ENCODE data around the gene FRRS1.

The FRRS1 gene

GRCh38 chr1:99676876-99677275 lies 89.6 kb downstream of the FRRS1 start:
- no peak for DNase-seq (ENCODE audit: low read depth in 2 of 2)

GRCh38 chr1:99675994-99676393 lies 90.4 kb downstream of the FRRS1 start:
- no peak for DNase-seq (ENCODE audit: low read depth in 2 of 2)

- no peak for DNase-seq (ENCODE audit: low read depth in 2 of 2)
Measured at GRCh38 chr1:99675292-99675691, 91.1 kb downstream of the FRRS1 start.

GRCh38 chr1:99674115-99675064 lies 92.0 kb downstream of the FRRS1 start:
- no peak for DNase-seq (ENCODE audit: low read depth in 2 of 2)

GRCh38 chr1:99673315-99673714 lies 93.1 kb downstream of the FRRS1 start:
- DNase-seq (ENCODE audit: low read depth in 2 of 2): no peak

- DNase-seq (ENCODE audit: low read depth in 2 of 2): no peak
Measured at GRCh38 chr1:99672530-99673213, 93.8 kb downstream of the FRRS1 start.

GRCh38 chr1:99672038-99672437 lies 94.4 kb downstream of the FRRS1 start:
- DNase-seq (ENCODE audit: low read depth in 2 of 2): no peak

GRCh38 chr1:99670583-99670982 lies 95.9 kb downstream of the FRRS1 start:
- DNase-seq (ENCODE audit: low read depth in 2 of 2): no peak

- no peak for DNase-seq (ENCODE audit: low read depth in 2 of 2)
Measured at GRCh38 chr1:99669821-99670220, 96.6 kb downstream of the FRRS1 start.

GRCh38 chr1:99669376-99669775 lies 97.1 kb downstream of the FRRS1 start:
- DNase-seq (ENCODE audit: low read depth in 2 of 2): no peak

- no peak for DNase-seq (ENCODE audit: low read depth in 2 of 2)
Measured at GRCh38 chr1:99665212-99665611, 101.2 kb downstream of the FRRS1 start.

GRCh38 chr1:99663501-99663900 lies 102.9 kb downstream of the FRRS1 start:
- DNase-seq (ENCODE audit: low read depth in 2 of 2): no peak

GRCh38 chr1:99662539-99663080 lies 103.8 kb downstream of the FRRS1 start:
- no peak for DNase-seq (ENCODE audit: low read depth in 2 of 2)

GRCh38 chr1:99661780-99662179 lies 104.7 kb downstream of the FRRS1 start:
- no peak for DNase-seq (ENCODE audit: low read depth in 2 of 2)

- DNase-seq (ENCODE audit: low read depth in 2 of 2): no peak
Measured at GRCh38 chr1:99660496-99660895, 105.9 kb downstream of the FRRS1 start.

- DNase-seq (ENCODE audit: low read depth in 2 of 2): no peak
Measured at GRCh38 chr1:99659755-99660210, 106.7 kb downstream of the FRRS1 start.
